GM18519 (cell line): Measurements from ENCODE around the gene UMPS.
"Not testable (repeated sequence)": the region's sequence is repeated elsewhere in the genome, so short reads cannot be mapped to it uniquely, and the experiment has no call there.

Experiments
- ATAC-seq: cut with Tn5 transposase; IDR thresholded peaks from one replicate; pipeline ENCODE4 v1.9.1; 2021; ENCODE audit warnings: mild to moderate bottlenecking, moderate library complexity; ENCODE audit not compliant: unreplicated experiment, low FRiP score

The UMPS gene

DNA sequence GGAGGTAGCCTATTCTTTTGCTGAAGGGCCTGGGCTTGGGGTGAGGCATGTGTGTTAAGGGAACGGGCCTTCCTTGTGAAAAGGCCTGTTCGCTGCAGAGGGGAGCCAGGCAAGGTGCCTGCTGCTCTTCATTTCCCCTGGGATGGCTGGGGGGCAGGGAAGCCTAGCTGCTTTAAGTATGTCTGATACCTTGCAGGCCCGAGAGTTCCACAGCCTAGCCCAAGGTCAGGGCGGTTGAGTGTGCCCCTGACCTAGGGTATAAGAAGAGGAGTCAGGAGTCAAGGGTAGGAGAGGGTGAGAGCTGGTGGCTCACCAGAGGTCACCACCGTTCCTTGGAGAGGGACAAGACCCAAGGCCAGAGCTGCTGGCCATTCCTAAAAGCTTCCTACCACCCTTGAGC lies 46.6 kb downstream of the UMPS start:
- no peak for ATAC-seq

- ATAC-seq = no peak
Observed at GRCh38 chr3:124777762-124778470, 47.7 kb downstream of the UMPS start.

- no peak for ATAC-seq
Observed at GRCh38 chr3:124779116-124779515, 48.9 kb downstream of the UMPS start.

DNA sequence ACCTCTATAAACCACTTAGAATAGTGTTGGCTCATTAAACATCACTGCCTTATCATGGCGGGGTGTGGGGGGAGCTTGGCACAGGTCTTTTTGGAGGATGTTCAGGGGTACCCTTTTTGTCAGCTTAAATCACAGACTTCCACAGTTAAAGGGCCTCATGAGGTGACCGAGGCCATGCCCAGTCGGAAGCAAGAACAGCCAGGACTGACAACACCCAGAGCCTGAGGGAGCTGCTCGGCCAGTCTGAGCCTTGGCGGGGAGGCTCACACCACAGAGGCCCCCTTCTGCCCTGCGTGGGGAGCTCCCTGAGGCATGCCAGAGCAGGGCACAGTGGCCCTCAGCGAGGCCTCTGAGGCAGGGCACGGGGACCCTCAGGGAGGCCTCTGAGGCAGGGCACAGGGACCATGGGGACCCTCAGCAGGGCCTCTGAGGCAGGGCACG lies 49.5 kb downstream of the UMPS start:
- no peak for ATAC-seq

DNA sequence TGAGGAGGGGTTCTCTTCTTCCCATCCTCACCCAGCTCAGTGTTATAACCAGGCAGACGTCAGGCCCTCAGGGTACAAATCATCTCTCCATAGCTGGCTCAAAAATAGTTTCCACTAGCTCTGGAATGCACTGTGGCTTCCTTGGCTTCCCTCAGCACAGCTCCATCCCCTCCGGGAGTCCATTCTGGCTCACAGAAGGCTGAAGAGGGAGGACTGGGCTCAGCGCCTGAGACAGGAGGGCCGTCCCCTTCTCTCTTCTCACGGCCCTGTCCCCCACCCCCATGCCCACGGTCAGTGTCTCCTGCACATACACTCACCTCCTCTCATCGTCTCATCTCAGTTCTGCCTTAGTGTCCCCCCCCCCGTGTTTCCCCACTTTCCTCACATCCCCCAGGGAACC lies 50.1 kb downstream of the UMPS start:
- no peak for ATAC-seq

- ATAC-seq = no peak
Observed at GRCh38 chr3:124780761-124781475, 50.7 kb downstream of the UMPS start.

GRCh38 chr3:124781476-124782376 lies 51.5 kb downstream of the UMPS start:
- no peak for ATAC-seq

- ATAC-seq = not testable (repeated sequence)
Observed at GRCh38 chr3:124782377-124782712, 52.1 kb downstream of the UMPS start.

DNA sequence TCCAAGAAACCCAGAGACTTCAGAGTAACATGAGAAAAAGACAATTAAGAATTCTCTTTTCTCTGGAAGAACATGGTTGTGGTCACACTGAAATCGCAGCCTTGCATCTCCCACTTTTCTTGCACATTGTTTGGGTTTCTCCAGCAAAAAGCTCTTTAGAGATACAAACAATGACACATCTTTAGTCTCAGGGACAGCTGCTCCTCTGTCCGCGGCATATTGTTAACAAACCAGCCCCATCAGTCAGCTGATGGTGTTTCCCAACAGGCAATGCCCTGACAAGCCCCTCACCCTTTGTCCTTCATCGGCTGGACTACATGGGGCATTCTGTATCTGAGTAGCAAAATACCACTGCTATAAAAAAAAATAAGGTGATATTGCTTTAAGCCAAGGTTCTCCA lies 53.4 kb downstream of the UMPS start:
- ATAC-seq = no peak

DNA sequence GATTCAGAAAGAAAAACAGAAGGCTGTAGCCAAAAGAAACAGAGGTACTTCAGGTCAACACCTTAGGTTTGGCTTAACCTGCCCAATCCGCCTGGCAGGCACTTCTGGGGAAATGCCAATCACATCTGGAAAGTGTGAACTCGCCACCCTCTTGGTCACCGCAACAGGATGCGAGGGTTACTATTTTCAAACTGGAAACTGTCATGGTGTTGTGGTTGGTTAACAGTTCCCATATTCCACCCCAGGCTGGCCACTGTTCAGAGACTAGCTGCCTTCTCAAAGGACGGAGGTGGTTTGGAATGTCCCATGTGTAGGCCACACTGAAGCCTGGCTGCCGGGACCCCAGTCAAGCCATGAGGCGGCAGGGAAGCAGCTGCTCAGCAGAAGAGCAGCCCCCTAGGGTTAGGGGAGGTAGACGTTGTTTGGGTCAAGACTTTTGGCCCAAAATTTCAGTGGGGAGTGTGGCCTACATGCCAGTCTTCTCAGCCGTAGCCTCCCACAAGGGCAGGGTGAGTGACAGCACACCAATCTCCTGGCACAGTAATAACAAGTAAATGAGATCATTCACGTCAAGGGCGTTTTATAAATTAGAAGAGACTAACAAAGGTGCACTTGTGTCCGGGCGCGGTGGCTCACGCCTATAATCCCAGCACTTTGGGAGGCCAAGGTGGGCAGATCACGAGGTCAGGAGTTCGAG lies 54.6 kb downstream of the UMPS start:
- no peak for ATAC-seq

GRCh38 chr3:124785973-124786372 lies 55.7 kb downstream of the UMPS start:
- no peak for ATAC-seq

GRCh38 chr3:124786511-124787241 lies 56.4 kb downstream of the UMPS start:
- no peak for ATAC-seq

- ATAC-seq = no peak
Observed at GRCh38 chr3:124787476-124788195, 57.4 kb downstream of the UMPS start.

DNA sequence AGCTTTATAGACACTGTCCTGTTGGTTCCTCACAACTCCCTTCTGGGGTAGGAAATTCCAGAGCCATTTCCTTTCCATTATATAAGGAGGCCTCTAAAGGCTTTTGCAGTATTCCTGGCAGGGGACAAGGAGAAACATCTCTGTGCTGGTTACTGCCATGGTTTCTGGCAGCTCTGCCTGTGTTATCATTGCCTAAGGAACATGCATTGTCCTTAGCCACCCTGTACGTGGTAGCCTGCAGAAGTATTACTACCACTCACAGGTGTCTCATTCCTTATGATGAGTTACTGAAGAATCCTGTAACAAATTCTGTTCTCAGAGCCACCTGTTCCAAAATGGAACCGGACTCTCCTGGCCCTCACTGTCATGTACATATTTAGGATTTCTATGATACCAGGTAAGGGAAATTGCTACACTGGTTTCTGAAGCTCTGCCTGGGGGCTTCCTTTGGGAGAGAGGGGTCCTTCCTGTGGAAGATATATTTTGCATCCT lies 58.0 kb downstream of the UMPS start:
- ATAC-seq = no peak

DNA sequence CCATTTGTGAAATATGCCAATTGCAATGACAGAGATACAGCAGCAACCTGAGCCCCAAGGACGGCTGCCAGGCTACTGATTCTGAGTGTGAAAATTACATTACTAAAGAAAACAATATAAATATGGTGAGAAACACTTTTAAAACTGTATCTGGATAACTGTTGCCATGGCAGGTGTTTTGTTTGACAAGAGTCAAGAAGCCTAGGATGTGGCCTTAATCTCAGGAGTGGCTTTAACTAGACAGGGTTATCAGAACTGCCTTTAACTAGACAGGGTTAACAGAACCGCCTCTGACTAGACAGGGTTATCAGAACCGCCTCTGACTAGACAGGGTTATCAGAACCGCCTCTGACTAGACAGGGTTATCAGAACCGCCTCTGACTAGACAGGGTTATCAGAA lies 58.9 kb downstream of the UMPS start:
- not testable (repeated sequence) for ATAC-seq

GRCh38 chr3:124791142-124791541 lies 60.9 kb downstream of the UMPS start:
- ATAC-seq = no peak

DNA sequence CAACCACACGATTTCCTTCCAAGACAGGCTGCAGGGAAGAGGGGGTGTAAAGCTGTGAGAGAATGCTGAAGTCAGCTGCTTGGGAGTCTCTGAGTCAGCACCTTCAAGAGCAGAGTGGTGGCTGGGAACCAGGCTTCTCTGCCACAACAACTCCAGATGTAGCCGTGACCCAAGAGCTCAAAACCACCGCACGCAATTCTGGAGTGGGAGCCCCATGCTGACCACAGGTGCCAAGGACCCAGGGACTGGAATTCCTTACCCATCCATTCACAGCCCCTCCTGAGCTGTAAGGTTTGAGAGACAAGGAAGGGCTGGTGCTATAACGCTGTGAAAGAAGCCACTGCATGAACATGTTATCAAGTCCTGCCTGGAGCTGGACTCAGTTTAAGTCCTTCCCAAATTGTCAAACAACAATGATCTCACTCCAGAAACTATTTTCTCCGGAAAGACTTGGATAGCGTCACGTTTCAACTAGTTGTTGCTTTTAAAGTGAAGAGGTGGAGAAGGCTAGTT lies 61.4 kb downstream of the UMPS start:
- no peak for ATAC-seq

DNA sequence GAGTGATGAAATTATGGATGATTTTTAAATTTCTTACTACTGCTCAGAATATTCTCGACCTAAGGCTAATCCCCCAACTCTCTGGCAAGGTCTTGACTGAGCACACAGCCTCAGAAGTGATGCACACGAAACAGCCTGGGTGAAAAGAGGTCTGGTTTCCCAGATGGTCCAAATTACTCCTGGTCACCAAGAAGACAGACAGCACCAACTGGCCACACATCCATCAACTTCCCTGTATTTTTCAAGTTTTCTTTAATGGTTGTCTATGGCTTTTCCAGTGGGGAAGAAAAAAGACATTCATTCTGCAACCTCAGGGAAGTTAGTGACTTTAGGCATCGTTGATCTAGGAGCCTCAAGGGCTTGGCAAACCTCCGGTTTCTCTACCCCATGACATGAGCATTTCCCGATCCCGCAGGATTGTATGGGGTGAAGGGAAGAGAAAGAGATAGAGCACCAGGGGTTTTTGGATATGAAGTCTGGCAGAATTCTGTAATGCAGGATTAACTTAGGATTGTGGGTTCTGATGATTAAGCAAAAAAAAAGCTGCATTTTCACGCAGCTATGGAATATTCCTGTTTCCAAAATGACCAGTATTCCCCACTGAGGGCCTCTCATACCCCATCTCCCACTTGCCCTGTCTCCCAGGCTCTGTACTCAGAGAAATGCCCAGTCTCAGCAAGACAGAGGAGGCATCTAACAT lies 62.2 kb downstream of the UMPS start:
- ATAC-seq = no peak
